ENCODE results near the gene CNTF.

The CNTF gene

GRCh38 chr11:58577555-58578135 is 44.8 kb upstream of the CNTF start:
- no peak for TF ChIP-seq CTCF (IDR thresholded peaks at IDR 0.05; ENCODE audit: low read depth, low read length)
- peak; percentile 7 for DNase-seq

GRCh38 chr11:58578136-58578634 is 44.3 kb upstream of the CNTF start:
- H3K27me3 ChIP-seq = no peaks in the 10 kb centered on the region
- H3K4me3 ChIP-seq (ENCODE audit: low read depth, low read length) = peak overlapping the region; percentile 90
- H3K4me1 ChIP-seq = no peaks in the 10 kb centered on the region
- no peaks in the 10 kb centered on the region for H3K9me3 ChIP-seq
- TF ChIP-seq CTCF (IDR thresholded peaks at IDR 0.05; ENCODE audit: low read depth, low read length) = no peak
- H3K36me3 ChIP-seq = peaks cover 3% of the 10 kb centered on the region; the same call in 1 of the 2 replicates
- DNase-seq = peak; percentile 81

More at GRCh38 chr11:58577555-58578135, 44.8 kb upstream of the CNTF start:
- Histone ChIP-seq H3K36me3 (peaks cover 3% of the 10 kb centered on the region; the same call in 1 of the 2 replicates), H3K4me1 (no peaks in the 10 kb centered on the region), H3K4me3 (ENCODE audit: low read depth, low read length) (peak overlapping the region; percentile 90), H3K9me3 (no peaks in the 10 kb centered on the region), H3K27me3 (no peaks in the 10 kb centered on the region)

- Histone ChIP-seq H3K4me3 (ENCODE audit: low read depth, low read length) (peak within 1 kb of the TSS; percentile 90), H3K4me1 (no peaks in the 10 kb centered on the region), H3K27me3 (no peaks in the 10 kb centered on the region), H3K36me3 (peaks cover 3% of the 10 kb centered on the region; the same call in 1 of the 2 replicates), H3K9me3 (no peaks in the 10 kb centered on the region)
- peak; percentile 93 for DNase-seq
- TF ChIP-seq CTCF (IDR thresholded peaks at IDR 0.05; ENCODE audit: low read depth, low read length) = no peak
Observed at GRCh38 chr11:58578635-58579191, 43.8 kb upstream of the CNTF start, which contains the start of gene ZFP91. Gene ZFP91 (plus strand): TSS chr11:58579063. CDS start chr11:58579282, 219 bp downstream.

GRCh38 chr11:58579192-58580129 is 43.0 kb upstream of the CNTF start:
- no peaks in the 10 kb centered on the region for H3K4me1 ChIP-seq
- DNase-seq = peak; percentile 85
- no peaks in the 10 kb centered on the region for H3K27me3 ChIP-seq
- peaks cover 3% of the 10 kb centered on the region; the same call in 1 of the 2 replicates for H3K36me3 ChIP-seq
- TF ChIP-seq CTCF (IDR thresholded peaks at IDR 0.05; ENCODE audit: low read depth, low read length) = peak; percentile 61
- H3K9me3 ChIP-seq = no peaks in the 10 kb centered on the region
- H3K4me3 ChIP-seq (ENCODE audit: low read depth, low read length) = peak overlapping the region; percentile 71

- no peak for DNase-seq
- Histone ChIP-seq H3K9me3 (no peaks in the 10 kb centered on the region), H3K4me3 (ENCODE audit: low read depth, low read length) (peak overlapping the region; percentile 71), H3K4me1 (no peaks in the 10 kb centered on the region), H3K27me3 (no peaks in the 10 kb centered on the region), H3K36me3 (peaks cover 3% of the 10 kb centered on the region; the same call in 1 of the 2 replicates)
- no peak for TF ChIP-seq CTCF (IDR thresholded peaks at IDR 0.05; ENCODE audit: low read depth, low read length)
Observed at GRCh38 chr11:58580311-58580710, 42.2 kb upstream of the CNTF start.

Measured in BE2C (cell line).